Keratinocyte (primary cell): ENCODE data around the gene DMAC2. TPM values are rescaled to one million over a fixed set of nuclear protein-coding genes. Genes with fewer than 3 reads are reported as not detected.

Source experiments
- DNase-seq: peaks from one replicate; pipeline ENCODE4 v3.0.0-alpha.2; 2011; ENCODE audit warnings: low read depth, missing footprints, low spot score
- FAIRE-seq: peaks from 2 replicates; lab custom pipeline; 2011; peaks lifted over from hg19 to GRCh38; lab: Jason Lieb, UNC
- H2AFZ ChIP-seq: 2 replicates; pipeline ENCODE4 v1.6.0; 2012; ENCODE audit warnings: low read length, control low read depth, inconsistent platforms; ENCODE audit not compliant: control insufficient read depth
- H3K27ac ChIP-seq: 2 replicates; pipeline ENCODE4 v1.5.1; 2011; ENCODE audit warnings: low read length; ENCODE audit not compliant: control insufficient read depth, insufficient read depth
- H3K27me3 ChIP-seq: 3 replicates; pipeline ENCODE4 v1.6.0; 2011; ENCODE audit warnings: low read length; ENCODE audit not compliant: control insufficient read depth, insufficient read depth; ENCODE audit errors: extremely low read depth
- H3K36me3 ChIP-seq, 2 experiments: 2 replicates in 1 of 2; 3 replicates in 1 of 2; pipeline ENCODE4 v1.5.1; 2011; ENCODE audit warnings: low read length in 2 of 2, mild to moderate bottlenecking in 1 of 2; ENCODE audit not compliant: control insufficient read depth in 2 of 2, insufficient read depth in 2 of 2; ENCODE audit errors: extremely low read depth in 1 of 2
- H3K4me1 ChIP-seq: 3 replicates; pipeline ENCODE4 v1.5.1; 2011; ENCODE audit warnings: low read length; ENCODE audit not compliant: control insufficient read depth, insufficient read depth; ENCODE audit errors: extremely low read depth
- H3K4me2 ChIP-seq: 3 replicates; pipeline ENCODE4 v1.6.0; 2011; ENCODE audit warnings: low read depth, low read length; ENCODE audit not compliant: control insufficient read depth, insufficient read depth; ENCODE audit errors: extremely low read depth
- H3K4me3 ChIP-seq, 3 experiments: fragments of 200-600 bp in 1 of 3; sonication (generic) in 1 of 3; 2 replicates in 2 of 3; 3 replicates in 1 of 3; pipeline ENCODE4 v1.5.1; 2011 to 2016; ENCODE audit warnings: low read length in 3 of 3, mild to moderate bottlenecking in 3 of 3, control low read depth in 2 of 3, inconsistent platforms in 1 of 3, low read depth in 1 of 3, mixed read lengths in 1 of 3, mixed run types in 1 of 3, moderate library complexity in 1 of 3; ENCODE audit not compliant: control insufficient read depth in 2 of 3, insufficient read depth in 2 of 3; ENCODE audit errors: extremely low read depth in 1 of 3
- H3K79me2 ChIP-seq: 2 replicates; pipeline ENCODE4 v1.6.0; 2012; ENCODE audit warnings: low read length; ENCODE audit not compliant: control insufficient read depth, insufficient read depth
- H3K9ac ChIP-seq: 3 replicates; pipeline ENCODE4 v1.6.0; 2011; ENCODE audit warnings: low read length; ENCODE audit not compliant: control insufficient read depth, insufficient read depth; ENCODE audit errors: extremely low read depth
- H3K9me1 ChIP-seq: 3 replicates; pipeline ENCODE4 v1.6.0; 2011; ENCODE audit warnings: low read length; ENCODE audit not compliant: control insufficient read depth, insufficient read depth; ENCODE audit errors: extremely low read depth
- H3K9me3 ChIP-seq: 2 replicates; pipeline ENCODE4 v1.5.1; 2012; ENCODE audit warnings: low read depth, low read length; ENCODE audit not compliant: control insufficient read depth
- H4K20me1 ChIP-seq: 3 replicates; pipeline ENCODE4 v1.6.0; 2011; ENCODE audit warnings: low read length; ENCODE audit not compliant: control insufficient read depth, insufficient read depth; ENCODE audit errors: extremely low read depth
- CTCF ChIP-seq, 3 experiments: IDR thresholded peaks in 1 of 3; conservative IDR thresholded peaks in 1 of 3; optimal IDR thresholded peaks in 1 of 3; 2 replicates in 2 of 3; 3 replicates in 1 of 3; pipeline versions ENCODE3 to v1.5.1; 2011; ENCODE audit warnings: low read length in 3 of 3, mild to moderate bottlenecking in 3 of 3, moderate library complexity in 2 of 3, control low read depth in 1 of 3, inconsistent platforms in 1 of 3; ENCODE audit not compliant: insufficient read depth in 2 of 3; ENCODE audit errors: extremely low read depth in 1 of 3
- EZH2 ChIP-seq: IDR thresholded peaks from one replicate; pipeline ENCODE4 v1.6.1; 2012; ENCODE audit warnings: inconsistent platforms, mild to moderate bottlenecking, low read length, moderate library complexity
- dilution Hi-C: fragments of 300-500 bp; cut with MboI; formaldehyde crosslinking; loops from one replicate; pipeline ENCODE4 v1.7.0; 2020; ENCODE audit warnings: low sequenced_read_pairs; ENCODE audit not compliant: extremely low pct_ligation_motif_present
- polyA plus RNA-seq, 5 experiments: library from polyadenylated mRNA; depleted of rRNA in 3 of 5; stranded (reverse) in 3 of 5; stranded (forward) in 1 of 5; unstranded in 1 of 5; fragments of >200 nt; gene quantifications; 1 replicate in 1 of 5; 2 replicates in 3 of 5; 3 replicates in 1 of 5; pipeline versions ENCODE4 v1.2.1 to v1.2.3, GENCODE V29; 2011 to 2012; ENCODE audit warnings: missing spikeins in 2 of 5, low read depth in 1 of 5, low replicate concordance in 1 of 5

The DMAC2 gene
- polyA plus RNA-seq, 1 donor (not counting 4 experiments of a cell fraction or from before 2014, with no cell fraction given), result 45.3 TPM

GRCh38 chr19:41443813-41444455 is 4.2 kb upstream of the DMAC2 start:
- Histone ChIP-seq H4K20me1 (no peaks in the 10 kb centered on the region), H3K27ac (no peak overlapping the region), H3K27me3 (no peaks in the 10 kb centered on the region), H3K4me2 (no peak overlapping the region), H3K9me3 (no peaks in the 10 kb centered on the region), H3K9ac (no peak overlapping the region), H2AFZ (no peak overlapping the region), H3K36me3 (no peaks in the 10 kb centered on the region), H3K4me3 (no peak overlapping the region), H3K4me1 (peaks cover 8% of the 10 kb centered on the region), H3K79me2 (no peaks in the 10 kb centered on the region), H3K9me1 (no peaks in the 10 kb centered on the region)
- DNase-seq, result no peak
- TF ChIP-seq CTCF (optimal IDR thresholded peaks at IDR 0.05 in 1 of 3, IDR thresholded peaks at IDR 0.05 in 1 of 3, conservative IDR thresholded peaks at IDR 0.05 in 1 of 3; ENCODE audit: extremely low read depth in 1 of 3, insufficient read depth in 2 of 3, low read length in 3 of 3), result no peak
- no peak for TF ChIP-seq EZH2
- no peak for FAIRE-seq
- dilution Hi-C loops, result no loop called here

- Histone ChIP-seq H3K4me3 (no peak within 1 kb of the TSS), H3K4me1 (peaks cover 12% of the 10 kb centered on the region), H3K9ac (no peak within 1 kb of the TSS), H3K27me3 (no peaks in the 10 kb centered on the region), H2AFZ (peak within 1 kb of the TSS; percentile 19), H3K79me2 (peaks cover 9% of the 10 kb centered on the region), H3K36me3 (peaks cover 3 to 4% of the 10 kb centered on the region in 2 experiments), H3K27ac (no peak within 1 kb of the TSS), H3K4me2 (no peak within 1 kb of the TSS), H3K9me3 (no peaks in the 10 kb centered on the region), H4K20me1 (no peaks in the 10 kb centered on the region), H3K9me1 (no peaks in the 10 kb centered on the region)
- FAIRE-seq, result no peak
- no peak for DNase-seq
- TF ChIP-seq EZH2 (no peak), CTCF (optimal IDR thresholded peaks at IDR 0.05 in 1 of 3, IDR thresholded peaks at IDR 0.05 in 1 of 3, conservative IDR thresholded peaks at IDR 0.05 in 1 of 3; ENCODE audit: extremely low read depth in 1 of 3, insufficient read depth in 2 of 3, low read length in 3 of 3) (no peak)
- dilution Hi-C loops, result no loop called here
Measured at GRCh38 chr19:41442473-41443355, 3.0 kb upstream of the DMAC2 start, which contains the start of gene ERICH4. TSS of gene ERICH4 (plus strand) at chr19:41443156. CDS start at chr19:41443170, 14 bp downstream.
